OCI-LY3 (cell line): ENCODE measurements around the gene PCDHGC5.

Experiments
- H2AFZ ChIP-seq: fragments of 200-600, 300-600 bp; shearing (Covaris generic); 2 replicates; pipeline ENCODE4 v1.6.0; 2014; ENCODE audit warnings: antibody characterized with exemption, low read depth, low read length
- H3K27ac ChIP-seq: fragments of 200-600, 300-600 bp; sonication (generic); 2 replicates; pipeline ENCODE4 v1.5.1; 2014; ENCODE audit warnings: mild to moderate bottlenecking, low read length, moderate library complexity, mixed read lengths
- H3K27me3 ChIP-seq: fragments of 200-600, 300-600 bp; sonication (generic); 2 replicates; pipeline ENCODE4 v1.6.1; 2014; ENCODE audit warnings: low read depth, low read length, mixed read lengths
- H3K36me3 ChIP-seq: fragments of 200-600, 300-600 bp; sonication (generic); replicated peaks from 2 replicates; pipeline ENCODE3; 2014; ENCODE audit warnings: low read depth, low read length, mixed read lengths
- H3K4me1 ChIP-seq: fragments of 300-600, 200-600 bp; sonication (generic); 2 replicates; pipeline ENCODE4 v1.6.1; 2014; ENCODE audit warnings: low read length, mixed read lengths
- H3K4me2 ChIP-seq: fragments of 200-600, 300-600 bp; sonication (generic); 2 replicates; pipeline ENCODE4 v1.6.1; 2014; ENCODE audit warnings: low read length, mixed read lengths
- H3K4me3 ChIP-seq: fragments of 300-600, 200-600 bp; sonication (generic); 2 replicates; pipeline ENCODE4 v1.5.1; 2014; ENCODE audit warnings: antibody characterized with exemption, mild to moderate bottlenecking, low read length, moderate library complexity
- H3K79me2 ChIP-seq: fragments of 300-600, 200-600 bp; shearing (Covaris generic); 2 replicates; pipeline ENCODE4 v1.6.1; 2014; ENCODE audit warnings: mild to moderate bottlenecking, low read length, mixed read lengths
- H3K9ac ChIP-seq: fragments of 300-600, 200-600 bp; shearing (Covaris generic); 2 replicates; pipeline ENCODE4 v1.6.0; 2014; ENCODE audit warnings: mild to moderate bottlenecking, low read length, moderate library complexity
- H3K9me3 ChIP-seq: fragments of 200-600, 300-600 bp; shearing (Covaris generic); 2 replicates; pipeline ENCODE4 v1.6.1; 2014; ENCODE audit warnings: low read length, mixed read lengths; ENCODE audit not compliant: insufficient read depth
- H4K20me1 ChIP-seq: fragments of 200-600, 300-600 bp; sonication (generic); 2 replicates; pipeline ENCODE4 v1.6.1; 2016; ENCODE audit warnings: low read length, mixed read lengths; ENCODE audit not compliant: insufficient read depth
- CTCF ChIP-seq: fragments of 200-600, 300-600 bp; sonication (generic); IDR thresholded peaks from 2 replicates; pipeline ENCODE4 v1.5.1; 2014; ENCODE audit warnings: antibody characterized with exemption, low read length, low read depth
- EZH2phosphoT487 ChIP-seq: fragments of 200-600 bp; shearing (Covaris generic); IDR thresholded peaks from 2 replicates; pipeline ENCODE4 v1.6.1; 2018; ENCODE audit warnings: antibody characterized with exemption, mixed run types, low read depth

The PCDHGC5 gene

DNA sequence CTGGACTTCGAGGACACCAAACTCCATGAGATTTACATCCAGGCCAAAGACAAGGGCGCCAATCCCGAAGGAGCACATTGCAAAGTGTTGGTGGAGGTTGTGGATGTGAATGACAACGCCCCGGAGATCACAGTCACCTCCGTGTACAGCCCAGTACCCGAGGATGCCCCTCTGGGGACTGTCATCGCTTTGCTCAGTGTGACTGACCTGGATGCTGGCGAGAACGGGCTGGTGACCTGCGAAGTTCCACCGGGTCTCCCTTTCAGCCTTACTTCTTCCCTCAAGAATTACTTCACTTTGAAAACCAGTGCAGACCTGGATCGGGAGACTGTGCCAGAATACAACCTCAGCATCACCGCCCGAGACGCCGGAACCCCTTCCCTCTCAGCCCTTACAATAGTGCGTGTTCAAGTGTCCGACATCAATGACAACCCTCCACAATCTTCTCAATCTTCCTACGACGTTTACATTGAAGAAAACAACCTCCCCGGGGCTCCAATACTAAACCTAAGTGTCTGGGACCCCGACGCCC is 11.8 kb upstream of the PCDHGC5 start:
- Histone ChIP-seq H3K4me2 (no peak overlapping the region), H3K27me3 (no peaks in the 10 kb centered on the region), H3K9me3 (no peaks in the 10 kb centered on the region), H4K20me1 (no peaks in the 10 kb centered on the region), H3K9ac (no peak overlapping the region), H3K4me1 (no peaks in the 10 kb centered on the region), H3K4me3 (no peak overlapping the region), H3K79me2 (no peaks in the 10 kb centered on the region), H3K27ac (no peak overlapping the region), H3K36me3 (no peaks in the 10 kb centered on the region), H2AFZ (no peak overlapping the region)
- TF ChIP-seq CTCF (no peak), EZH2phosphoT487 (no peak)

DNA sequence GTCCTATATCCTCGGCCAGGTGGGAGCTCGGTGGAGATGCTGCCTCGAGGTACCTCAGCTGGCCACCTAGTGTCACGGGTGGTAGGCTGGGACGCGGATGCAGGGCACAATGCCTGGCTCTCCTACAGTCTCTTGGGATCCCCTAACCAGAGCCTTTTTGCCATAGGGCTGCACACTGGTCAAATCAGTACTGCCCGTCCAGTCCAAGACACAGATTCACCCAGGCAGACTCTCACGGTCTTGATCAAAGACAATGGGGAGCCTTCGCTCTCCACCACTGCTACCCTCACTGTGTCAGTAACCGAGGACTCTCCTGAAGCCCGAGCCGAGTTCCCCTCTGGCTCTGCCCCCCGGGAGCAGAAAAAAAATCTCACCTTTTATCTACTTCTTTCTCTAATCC is 11.1 kb upstream of the PCDHGC5 start:
- Histone ChIP-seq H3K4me1 (no peaks in the 10 kb centered on the region), H3K4me2 (no peak overlapping the region), H3K9ac (no peak overlapping the region), H4K20me1 (no peaks in the 10 kb centered on the region), H3K9me3 (no peaks in the 10 kb centered on the region), H2AFZ (no peak overlapping the region), H3K27me3 (no peaks in the 10 kb centered on the region), H3K4me3 (no peak overlapping the region), H3K79me2 (no peaks in the 10 kb centered on the region), H3K27ac (no peak overlapping the region), H3K36me3 (no peaks in the 10 kb centered on the region)
- TF ChIP-seq EZH2phosphoT487, result no peak
- no peak for TF ChIP-seq CTCF

DNA sequence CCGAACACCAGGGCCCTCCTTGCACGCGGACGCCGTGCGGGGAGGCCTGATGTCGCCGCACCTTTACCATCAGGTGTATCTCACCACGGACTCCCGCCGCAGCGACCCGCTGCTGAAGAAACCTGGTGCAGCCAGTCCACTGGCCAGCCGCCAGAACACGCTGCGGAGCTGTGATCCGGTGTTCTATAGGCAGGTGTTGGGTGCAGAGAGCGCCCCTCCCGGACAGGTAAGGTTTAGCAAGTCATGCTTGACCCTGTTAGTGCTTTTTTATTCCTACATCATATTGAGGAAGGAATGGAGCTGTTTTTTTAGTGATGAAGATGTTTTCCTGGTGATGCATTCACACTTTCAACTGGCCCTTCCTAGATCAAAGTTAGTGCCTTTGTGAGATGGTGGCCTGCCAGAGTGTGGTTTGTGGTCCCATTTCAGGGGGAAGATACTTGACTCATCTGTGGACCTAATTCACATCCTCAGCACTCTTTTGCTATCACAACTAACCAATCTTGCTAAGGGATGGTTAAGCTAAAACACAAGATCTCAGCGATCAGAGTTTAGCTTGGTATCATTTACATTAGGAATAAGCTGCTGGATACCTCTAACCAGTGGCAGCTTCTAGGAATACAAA is 10.4 kb upstream of the PCDHGC5 start:
- H3K4me2 ChIP-seq, result no peak overlapping the region
- no peaks in the 10 kb centered on the region for H3K9me3 ChIP-seq
- no peak overlapping the region for H2AFZ ChIP-seq
- H3K27ac ChIP-seq, result no peak overlapping the region
- no peaks in the 10 kb centered on the region for H3K36me3 ChIP-seq
- H3K4me3 ChIP-seq, result no peak overlapping the region
- no peak overlapping the region for H3K9ac ChIP-seq
- H3K79me2 ChIP-seq, result no peaks in the 10 kb centered on the region
- TF ChIP-seq EZH2phosphoT487 (no peak), CTCF (no peak)
- H3K27me3 ChIP-seq, result no peaks in the 10 kb centered on the region
- no peaks in the 10 kb centered on the region for H4K20me1 ChIP-seq
- no peaks in the 10 kb centered on the region for H3K4me1 ChIP-seq

DNA sequence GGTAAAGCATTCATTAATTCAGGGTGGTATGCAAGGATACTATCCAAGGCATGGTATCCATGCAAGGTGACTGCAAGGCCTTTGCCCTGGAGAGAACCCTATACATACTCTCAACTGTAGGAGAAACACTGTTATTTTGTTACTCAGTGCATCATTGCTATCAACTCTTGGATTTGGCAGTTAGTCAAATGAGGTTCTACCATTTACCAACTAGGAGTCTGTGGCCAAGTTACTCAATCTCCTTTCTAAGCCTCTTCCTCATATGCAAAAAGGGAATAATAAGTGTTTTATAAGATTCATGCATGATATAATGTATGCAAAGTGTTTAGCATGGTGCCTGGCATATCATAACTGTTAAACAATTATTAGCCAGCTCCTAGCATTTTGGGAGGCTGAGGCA is 9.1 kb upstream of the PCDHGC5 start:
- H3K79me2 ChIP-seq, result no peaks in the 10 kb centered on the region
- peaks cover 7% of the 10 kb centered on the region for H3K27me3 ChIP-seq
- H3K4me3 ChIP-seq, result no peak overlapping the region
- no peak overlapping the region for H3K27ac ChIP-seq
- no peak overlapping the region for H3K4me2 ChIP-seq
- H2AFZ ChIP-seq, result no peak overlapping the region
- no peaks in the 10 kb centered on the region for H4K20me1 ChIP-seq
- H3K36me3 ChIP-seq, result no peaks in the 10 kb centered on the region
- no peak for TF ChIP-seq EZH2phosphoT487
- TF ChIP-seq CTCF, result no peak
- no peaks in the 10 kb centered on the region for H3K4me1 ChIP-seq
- H3K9ac ChIP-seq, result no peak overlapping the region
- H3K9me3 ChIP-seq, result no peaks in the 10 kb centered on the region
